OCI-LY1 (cell line): ENCODE data around the gene ABCA4.

Experiments used
- CTCF ChIP-seq: fragments of 200-600 bp; sonication (generic), shearing (Covaris generic); IDR thresholded peaks from 2 replicates; pipeline ENCODE4 v1.5.1; 2017; ENCODE audit warnings: mild to moderate bottlenecking, antibody characterized with exemption, low read length, moderate library complexity, mixed read lengths
- EZH2 ChIP-seq: fragments of 200-600 bp; sonication (generic), shearing (Covaris generic); IDR thresholded peaks from 2 replicates; pipeline ENCODE4 v1.8.0; 2017; ENCODE audit warnings: borderline replicate concordance, mixed run types, mild to moderate bottlenecking, antibody characterized with exemption, low read length, moderate library complexity, mixed read lengths

GRCh38 chr1:93976711-93977597 lies 144.0 kb downstream of the ABCA4 start:
- TF ChIP-seq EZH2 (no peak), CTCF (no peak)
